OCI-LY3 (cell line): ENCODE results near the gene ARHGDIB.

Source experiments
- H2AFZ ChIP-seq: fragments of 200-600, 300-600 bp; shearing (Covaris generic); 2 replicates; pipeline ENCODE4 v1.6.0; 2014; ENCODE audit warnings: antibody characterized with exemption, low read depth, low read length
- H3K27ac ChIP-seq: fragments of 200-600, 300-600 bp; sonication (generic); 2 replicates; pipeline ENCODE4 v1.5.1; 2014; ENCODE audit warnings: mild to moderate bottlenecking, low read length, moderate library complexity, mixed read lengths
- H3K27me3 ChIP-seq: fragments of 200-600, 300-600 bp; sonication (generic); 2 replicates; pipeline ENCODE4 v1.6.1; 2014; ENCODE audit warnings: low read depth, low read length, mixed read lengths
- H3K36me3 ChIP-seq: fragments of 200-600, 300-600 bp; sonication (generic); replicated peaks from 2 replicates; pipeline ENCODE3; 2014; ENCODE audit warnings: low read depth, low read length, mixed read lengths
- H3K4me1 ChIP-seq: fragments of 300-600, 200-600 bp; sonication (generic); 2 replicates; pipeline ENCODE4 v1.6.1; 2014; ENCODE audit warnings: low read length, mixed read lengths
- H3K4me2 ChIP-seq: fragments of 200-600, 300-600 bp; sonication (generic); 2 replicates; pipeline ENCODE4 v1.6.1; 2014; ENCODE audit warnings: low read length, mixed read lengths
- H3K4me3 ChIP-seq: fragments of 300-600, 200-600 bp; sonication (generic); 2 replicates; pipeline ENCODE4 v1.5.1; 2014; ENCODE audit warnings: antibody characterized with exemption, mild to moderate bottlenecking, low read length, moderate library complexity
- H3K79me2 ChIP-seq: fragments of 300-600, 200-600 bp; shearing (Covaris generic); 2 replicates; pipeline ENCODE4 v1.6.1; 2014; ENCODE audit warnings: mild to moderate bottlenecking, low read length, mixed read lengths
- H3K9ac ChIP-seq: fragments of 300-600, 200-600 bp; shearing (Covaris generic); 2 replicates; pipeline ENCODE4 v1.6.0; 2014; ENCODE audit warnings: mild to moderate bottlenecking, low read length, moderate library complexity
- H3K9me3 ChIP-seq: fragments of 200-600, 300-600 bp; shearing (Covaris generic); 2 replicates; pipeline ENCODE4 v1.6.1; 2014; ENCODE audit warnings: low read length, mixed read lengths; ENCODE audit not compliant: insufficient read depth
- H4K20me1 ChIP-seq: fragments of 200-600, 300-600 bp; sonication (generic); 2 replicates; pipeline ENCODE4 v1.6.1; 2016; ENCODE audit warnings: low read length, mixed read lengths; ENCODE audit not compliant: insufficient read depth
- EZH2phosphoT487 ChIP-seq: fragments of 200-600 bp; shearing (Covaris generic); IDR thresholded peaks from 2 replicates; pipeline ENCODE4 v1.6.1; 2018; ENCODE audit warnings: antibody characterized with exemption, mixed run types, low read depth
- TF ChIP-seq, protein P1 (sequence below): fragments of 200-600, 300-600 bp; sonication (generic); IDR thresholded peaks from 2 replicates; pipeline ENCODE4 v1.5.1; 2014; ENCODE audit warnings: antibody characterized with exemption, low read length, low read depth

ARHGDIB gene

DNA sequence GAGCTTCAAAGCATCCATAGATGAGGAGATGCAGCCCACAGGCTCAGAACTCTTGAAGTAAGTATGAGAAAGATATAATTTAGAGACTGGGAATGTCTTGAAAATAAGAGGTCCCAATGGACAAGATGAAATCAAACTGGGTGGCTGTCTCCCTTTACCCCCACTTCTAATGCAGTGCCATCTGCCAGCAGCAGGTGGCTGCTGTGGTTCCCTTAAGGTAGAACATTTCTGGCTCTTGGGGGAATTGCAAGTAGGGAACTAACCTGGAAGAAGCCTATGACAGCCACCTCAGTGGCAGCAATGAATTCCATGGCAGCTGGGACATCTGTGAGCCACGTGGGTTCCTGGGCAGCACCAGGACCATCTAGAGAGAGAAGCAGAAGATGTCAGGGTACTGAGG lies 23.7 kb downstream of the ARHGDIB start:
- TF ChIP-seq, protein P1, sequence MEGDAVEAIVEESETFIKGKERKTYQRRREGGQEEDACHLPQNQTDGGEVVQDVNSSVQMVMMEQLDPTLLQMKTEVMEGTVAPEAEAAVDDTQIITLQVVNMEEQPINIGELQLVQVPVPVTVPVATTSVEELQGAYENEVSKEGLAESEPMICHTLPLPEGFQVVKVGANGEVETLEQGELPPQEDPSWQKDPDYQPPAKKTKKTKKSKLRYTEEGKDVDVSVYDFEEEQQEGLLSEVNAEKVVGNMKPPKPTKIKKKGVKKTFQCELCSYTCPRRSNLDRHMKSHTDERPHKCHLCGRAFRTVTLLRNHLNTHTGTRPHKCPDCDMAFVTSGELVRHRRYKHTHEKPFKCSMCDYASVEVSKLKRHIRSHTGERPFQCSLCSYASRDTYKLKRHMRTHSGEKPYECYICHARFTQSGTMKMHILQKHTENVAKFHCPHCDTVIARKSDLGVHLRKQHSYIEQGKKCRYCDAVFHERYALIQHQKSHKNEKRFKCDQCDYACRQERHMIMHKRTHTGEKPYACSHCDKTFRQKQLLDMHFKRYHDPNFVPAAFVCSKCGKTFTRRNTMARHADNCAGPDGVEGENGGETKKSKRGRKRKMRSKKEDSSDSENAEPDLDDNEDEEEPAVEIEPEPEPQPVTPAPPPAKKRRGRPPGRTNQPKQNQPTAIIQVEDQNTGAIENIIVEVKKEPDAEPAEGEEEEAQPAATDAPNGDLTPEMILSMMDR = peak; percentile 45
- TF ChIP-seq EZH2phosphoT487 = no peak
- Histone ChIP-seq H3K9me3 (no peaks in the 10 kb centered on the region), H2AFZ (no peak overlapping the region), H3K27ac (no peak overlapping the region), H3K9ac (no peak overlapping the region), H3K79me2 (no peaks in the 10 kb centered on the region), H3K4me2 (no peak overlapping the region), H4K20me1 (no peaks in the 10 kb centered on the region), H3K36me3 (peaks cover 35% of the 10 kb centered on the region), H3K27me3 (no peaks in the 10 kb centered on the region), H3K4me1 (peaks cover 7% of the 10 kb centered on the region), H3K4me3 (no peak overlapping the region)

DNA sequence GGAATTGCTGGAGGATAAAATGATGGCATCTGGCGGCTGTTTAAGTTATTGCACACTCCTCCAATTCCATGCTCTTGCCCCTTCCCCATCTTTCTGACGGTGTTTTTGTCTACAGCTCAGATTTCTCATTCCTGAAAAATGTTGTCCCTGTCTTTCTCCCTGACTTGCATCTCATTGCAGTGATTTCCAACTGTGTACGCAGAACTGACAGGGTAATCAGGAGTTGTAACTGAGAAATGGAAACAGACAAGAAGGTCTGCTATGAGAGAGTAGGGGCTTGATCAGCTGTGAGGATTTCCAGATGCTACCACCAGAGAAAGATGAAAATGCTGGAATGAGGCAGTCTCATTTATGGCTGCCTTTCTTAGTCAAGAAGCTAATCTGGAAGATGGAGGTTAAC lies 24.4 kb downstream of the ARHGDIB start:
- no peaks in the 10 kb centered on the region for H4K20me1 ChIP-seq
- no peak overlapping the region for H3K4me2 ChIP-seq
- H3K79me2 ChIP-seq = no peaks in the 10 kb centered on the region
- no peaks in the 10 kb centered on the region for H3K9me3 ChIP-seq
- peaks cover 7% of the 10 kb centered on the region for H3K4me1 ChIP-seq
- H3K4me3 ChIP-seq = no peak overlapping the region
- TF ChIP-seq EZH2phosphoT487 = no peak
- TF ChIP-seq, protein P1 = no peak
- H3K36me3 ChIP-seq = peaks cover 29% of the 10 kb centered on the region
- no peak overlapping the region for H3K27ac ChIP-seq
- no peaks in the 10 kb centered on the region for H3K27me3 ChIP-seq
- H2AFZ ChIP-seq = no peak overlapping the region
- no peak overlapping the region for H3K9ac ChIP-seq

- TF ChIP-seq, protein P1 = peak; percentile 45
- TF ChIP-seq EZH2phosphoT487 = no peak
- no peaks in the 10 kb centered on the region for H3K9me3 ChIP-seq
- H3K9ac ChIP-seq = no peak overlapping the region
- peaks cover 7% of the 10 kb centered on the region for H3K4me1 ChIP-seq
- H2AFZ ChIP-seq = no peak overlapping the region
- no peak overlapping the region for H3K27ac ChIP-seq
- no peak overlapping the region for H3K4me2 ChIP-seq
- H3K79me2 ChIP-seq = no peaks in the 10 kb centered on the region
- H3K4me3 ChIP-seq = no peak overlapping the region
- H4K20me1 ChIP-seq = no peaks in the 10 kb centered on the region
- H3K27me3 ChIP-seq = no peaks in the 10 kb centered on the region
- H3K36me3 ChIP-seq = peaks cover 27% of the 10 kb centered on the region
Measured at GRCh38 chr12:14936224-14936861, 25.1 kb downstream of the ARHGDIB start.

DNA sequence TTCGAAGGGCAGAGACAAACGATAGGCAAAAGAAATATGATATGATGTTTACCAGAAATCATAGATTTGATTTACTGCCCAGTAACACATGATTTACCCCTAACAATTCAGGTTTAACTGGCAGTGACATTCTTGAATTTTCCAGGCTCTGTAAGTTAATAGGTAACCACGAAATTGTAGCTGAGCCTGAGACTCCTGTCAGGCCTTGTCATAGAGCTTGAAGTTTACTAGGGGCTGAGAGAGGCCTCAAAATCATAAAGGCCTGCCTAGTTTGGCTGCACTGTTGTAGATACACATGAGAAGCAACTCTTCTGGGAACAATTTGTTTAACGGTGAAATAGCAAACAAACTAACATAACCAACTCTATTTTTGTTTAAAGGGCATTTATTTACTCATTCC lies 26.4 kb downstream of the ARHGDIB start:
- Histone ChIP-seq H3K79me2 (no peaks in the 10 kb centered on the region), H3K4me3 (no peak overlapping the region), H3K9ac (no peak overlapping the region), H4K20me1 (no peaks in the 10 kb centered on the region), H3K36me3 (peaks cover 21% of the 10 kb centered on the region), H3K4me2 (no peak overlapping the region), H3K4me1 (peaks cover 7% of the 10 kb centered on the region), H3K27ac (no peak overlapping the region), H3K27me3 (no peaks in the 10 kb centered on the region), H3K9me3 (no peaks in the 10 kb centered on the region), H2AFZ (no peak overlapping the region)
- TF ChIP-seq EZH2phosphoT487 = no peak
- TF ChIP-seq, protein P1 = no peak
